ENCODE data around the gene STX2. TPM values are rescaled to one million over a fixed set of nuclear protein-coding genes. Genes with fewer than 3 reads are reported as not detected.

STX2 gene
- total RNA-seq, 1 donor = 58.3 TPM

GRCh38 chr12:130831246-130831645 lies 7.8 kb downstream of the STX2 start:
- no peak for TF ChIP-seq CTCF (IDR thresholded peaks at IDR 0.05; ENCODE audit: insufficient read depth, low read depth, low read length)
- no peak for DNase-seq (ENCODE audit: low read depth)
- H3K4me3 ChIP-seq (ENCODE audit: low read depth, low read length) = no peak overlapping the region

GRCh38 chr12:130830246-130830551 lies 8.9 kb downstream of the STX2 start:
- DNase-seq (ENCODE audit: low read depth) = no peak
- TF ChIP-seq CTCF (IDR thresholded peaks at IDR 0.05; ENCODE audit: insufficient read depth, low read depth, low read length) = no peak
- no peak overlapping the region for H3K4me3 ChIP-seq (ENCODE audit: low read depth, low read length)

GRCh38 chr12:130829391-130830245 lies 9.4 kb downstream of the STX2 start:
- no peak for TF ChIP-seq CTCF (IDR thresholded peaks at IDR 0.05; ENCODE audit: insufficient read depth, low read depth, low read length)
- DNase-seq (ENCODE audit: low read depth) = no peak
- no peak overlapping the region for H3K4me3 ChIP-seq (ENCODE audit: low read depth, low read length)

- no peak for TF ChIP-seq CTCF (IDR thresholded peaks at IDR 0.05; ENCODE audit: insufficient read depth, low read depth, low read length)
- no peak overlapping the region for H3K4me3 ChIP-seq (ENCODE audit: low read depth, low read length)
- no peak for DNase-seq (ENCODE audit: low read depth)
Measured at GRCh38 chr12:130828895-130829294, 10.2 kb downstream of the STX2 start.

GRCh38 chr12:130827432-130827831 lies 11.6 kb downstream of the STX2 start:
- peak overlapping the region; percentile 7 for H3K4me3 ChIP-seq (ENCODE audit: low read depth, low read length)
- TF ChIP-seq CTCF (IDR thresholded peaks at IDR 0.05; ENCODE audit: insufficient read depth, low read depth, low read length) = no peak
- DNase-seq (ENCODE audit: low read depth) = peak; percentile 73

GRCh38 chr12:130826151-130826801 lies 12.8 kb downstream of the STX2 start:
- peak; percentile 72 for TF ChIP-seq CTCF (IDR thresholded peaks at IDR 0.05; ENCODE audit: insufficient read depth, low read depth, low read length)
- peak; percentile 70 for DNase-seq (ENCODE audit: low read depth)
- no peak overlapping the region for H3K4me3 ChIP-seq (ENCODE audit: low read depth, low read length)
